Smooth muscle cell of the pulmonary artery (primary cell): Measurements from ENCODE around the gene SELENOS. TPM values are rescaled to one million over a fixed set of nuclear protein-coding genes. Genes with fewer than 3 reads are reported as not detected.

Experiments used
- total RNA-seq: library from RNA; depleted of rRNA; stranded (reverse); fragments of >200 nt; gene quantifications from 2 replicates; pipeline ENCODE4 v1.2.3, GENCODE V29; 2014

SELENOS gene
- 60.5 and 67.3 TPM in 2 replicates for total RNA-seq

GRCh38 chr15:101277038-101277822 is at the start of gene SELENOS:
Gene SELENOS, minus strand, starts transcription at chr15:101277485. Its CDS starts 68 bp downstream, at chr15:101277417.

GRCh38 chr15:101294731-101295606 is 17.7 kb upstream of the SELENOS start, which contains the start of gene SNRPA1:
Gene SNRPA1, minus strand, starts transcription at chr15:101295248. Its CDS starts 70 bp downstream, at chr15:101295178.

GRCh38 chr15:101251830-101252820 is 25.2 kb downstream of the SELENOS start, which contains the start of gene CHSY1:
Gene CHSY1, minus strand, starts transcription at chr15:101252048. Its CDS starts 592 bp downstream, at chr15:101251456.

Other genes with a start within 250 kb of the SELENOS start
- gene CHSY1, start 25.4 kb downstream of the SELENOS start, total RNA-seq, result 61.7 and 101 TPM in 2 replicates
- gene SNRPA1, start 17.8 kb upstream of the SELENOS start, total RNA-seq, result 9.2 and 10.6 TPM in 2 replicates
- 1.0 and 1.1 TPM in 2 replicates for gene PCSK6, start 212.2 kb upstream of the SELENOS start, total RNA-seq